ENCODE results near the gene GARS1.
"Not testable (repeated sequence)": the region's sequence is repeated elsewhere in the genome, so short reads cannot be mapped to it uniquely, and the experiment has no call there.

The GARS1 gene

GRCh38 chr7:30563326-30563942 lies 31.2 kb upstream of the GARS1 start:
- DNase-seq (ENCODE audit: low read depth in 1 of 2, low spot score in 1 of 2) = no peak
- Histone ChIP-seq H3K4me3 (replicated peaks; ENCODE audit: insufficient read depth, low read length) (no peak overlapping the region), H3K27me3 (ENCODE audit: insufficient read depth, poor library complexity, severe bottlenecking) (no peaks in the 10 kb centered on the region), H3K27ac (replicated peaks) (no peak overlapping the region)
- TF ChIP-seq GABPA (IDR thresholded peaks at IDR 0.05; ENCODE audit: low read depth) (no peak), POLR2AphosphoS5 (IDR thresholded peaks at IDR 0.05; ENCODE audit: low read depth) (no peak), SPI1 (IDR thresholded peaks at IDR 0.05; ENCODE audit: borderline replicate concordance, low read depth) (no peak), REST (IDR thresholded peaks at IDR 0.05; ENCODE audit: insufficient replicate concordance, low read depth) (no peak), CTCF (IDR thresholded peaks at IDR 0.05; ENCODE audit: insufficient read depth, low read length) (no peak)

DNA sequence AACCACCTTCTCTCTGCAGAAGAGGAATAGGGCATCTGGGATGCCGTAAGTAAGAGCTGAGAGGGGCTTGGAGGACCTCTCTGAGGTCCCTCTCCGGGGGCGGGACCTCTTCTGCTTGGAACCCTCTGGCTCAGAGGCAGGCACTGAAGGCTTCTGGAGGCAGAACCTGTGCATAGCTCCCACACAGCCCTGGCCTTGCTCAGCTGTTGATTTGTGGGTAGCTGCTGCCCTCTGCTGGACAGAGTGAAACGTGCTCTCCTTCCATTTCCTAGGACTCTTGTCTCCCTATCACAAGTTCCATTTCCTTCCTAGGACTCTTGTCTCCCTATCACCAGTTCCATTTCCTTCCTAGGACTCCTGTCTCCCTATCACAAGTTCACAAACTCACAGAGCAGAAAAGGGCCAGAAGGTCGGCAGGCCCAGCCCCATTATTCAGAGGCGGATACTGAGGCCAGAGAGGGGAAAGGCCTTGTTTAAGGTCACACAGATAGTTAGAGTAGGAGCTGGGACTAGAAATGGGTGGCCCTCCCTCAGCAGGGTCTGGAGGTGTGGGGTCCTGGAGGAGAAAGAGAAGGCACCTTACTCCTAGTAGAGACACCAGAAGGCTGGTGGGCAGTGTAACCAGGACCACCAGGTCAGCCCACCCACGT lies 30.3 kb upstream of the GARS1 start:
- peak; percentile 47 to 82 for DNase-seq (ENCODE audit: low read depth in 1 of 2, low spot score in 1 of 2)
- H3K4me3 ChIP-seq (replicated peaks; ENCODE audit: insufficient read depth, low read length) = no peak overlapping the region
- no peaks in the 10 kb centered on the region for H3K27me3 ChIP-seq (ENCODE audit: insufficient read depth, poor library complexity, severe bottlenecking)
- TF ChIP-seq CTCF (IDR thresholded peaks at IDR 0.05; ENCODE audit: insufficient read depth, low read length) (peak; percentile 87), SPI1 (IDR thresholded peaks at IDR 0.05; ENCODE audit: borderline replicate concordance, low read depth) (no peak)
- H3K27ac ChIP-seq (replicated peaks) = no peak overlapping the region

GRCh38 chr7:30566596-30566995 lies 28.1 kb upstream of the GARS1 start:
- TF ChIP-seq SPI1 (IDR thresholded peaks at IDR 0.05; ENCODE audit: borderline replicate concordance, low read depth) (no peak), CTCF (IDR thresholded peaks at IDR 0.05; ENCODE audit: insufficient read depth, low read length) (no peak), POLR2AphosphoS5 (IDR thresholded peaks at IDR 0.05; ENCODE audit: low read depth) (no peak), GABPA (IDR thresholded peaks at IDR 0.05; ENCODE audit: low read depth) (no peak)
- H3K27ac ChIP-seq (replicated peaks) = no peak overlapping the region
- DNase-seq (ENCODE audit: low read depth in 1 of 2, low spot score in 1 of 2) = no peak
- no peaks in the 10 kb centered on the region for H3K27me3 ChIP-seq (ENCODE audit: insufficient read depth, poor library complexity, severe bottlenecking)
- H3K4me3 ChIP-seq (replicated peaks; ENCODE audit: insufficient read depth, low read length) = no peak overlapping the region

DNA sequence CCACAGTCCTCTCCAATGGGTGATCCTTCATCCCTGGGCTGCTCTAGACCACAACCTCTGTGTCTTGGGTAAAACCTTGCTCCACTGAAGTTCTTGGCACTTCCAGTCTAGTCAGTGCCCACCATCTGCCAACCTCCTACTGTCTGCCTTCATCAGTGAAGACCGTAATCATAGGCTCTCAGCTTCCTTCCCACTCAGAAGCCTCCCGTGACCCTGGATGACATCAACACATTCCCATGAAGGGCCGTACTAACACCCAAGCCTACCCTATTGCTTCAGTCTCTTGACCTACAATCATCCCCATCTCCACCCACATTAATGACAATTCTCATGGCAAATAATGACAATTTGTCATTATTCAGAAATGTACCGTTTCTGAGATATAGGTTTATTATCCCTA lies 27.6 kb upstream of the GARS1 start:
- no peak for DNase-seq (ENCODE audit: low read depth in 1 of 2, low spot score in 1 of 2)
- Histone ChIP-seq H3K4me3 (replicated peaks; ENCODE audit: insufficient read depth, low read length) (no peak overlapping the region), H3K27ac (replicated peaks) (no peak overlapping the region), H3K27me3 (ENCODE audit: insufficient read depth, poor library complexity, severe bottlenecking) (no peaks in the 10 kb centered on the region)
- TF ChIP-seq SPI1 (IDR thresholded peaks at IDR 0.05; ENCODE audit: borderline replicate concordance, low read depth) (no peak), REST (IDR thresholded peaks at IDR 0.05; ENCODE audit: insufficient replicate concordance, low read depth) (no peak), CTCF (IDR thresholded peaks at IDR 0.05; ENCODE audit: insufficient read depth, low read length) (no peak), GABPA (IDR thresholded peaks at IDR 0.05; ENCODE audit: low read depth) (no peak), POLR2AphosphoS5 (IDR thresholded peaks at IDR 0.05; ENCODE audit: low read depth) (no peak)

DNA sequence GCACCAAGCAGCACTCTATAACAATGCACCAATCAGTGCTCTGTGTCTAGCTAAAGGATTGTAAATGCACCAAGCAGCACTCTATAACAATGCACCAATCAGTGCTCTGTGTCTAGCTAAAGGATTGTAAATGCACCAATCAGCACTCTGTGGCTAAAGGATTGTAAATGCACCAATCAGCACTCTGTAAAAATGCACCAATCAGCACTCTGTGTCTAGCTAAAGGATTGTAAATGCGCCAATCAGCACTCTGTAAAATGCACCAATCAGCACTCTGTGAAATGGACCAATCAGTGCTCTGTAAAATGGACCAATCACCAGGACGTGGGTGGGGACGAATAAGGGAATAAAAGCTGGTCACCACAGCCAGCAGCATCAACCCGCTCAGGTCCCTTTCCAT lies 24.4 kb upstream of the GARS1 start:
- H3K27me3 ChIP-seq (ENCODE audit: insufficient read depth, poor library complexity, severe bottlenecking); H3K27ac ChIP-seq (replicated peaks); DNase-seq (ENCODE audit: low read depth in 1 of 2, low spot score in 1 of 2); H3K4me3 ChIP-seq (replicated peaks; ENCODE audit: insufficient read depth, low read length): not testable (repeated sequence)

All from HL-60 (cell line).